Endometrial microvascular endothelial cells (primary cell): ENCODE results near the gene RSBN1. TPM values are rescaled to one million over a fixed set of nuclear protein-coding genes. Genes with fewer than 3 reads are reported as not detected.

Source experiments
- in situ Hi-C: cut with HindIII; loops from 2 replicates; pipeline ENCODE4 v1.10.0; 2017; ENCODE audit warnings: low sequenced_read_pairs, low pct_unique_long_range_greater_than_20kb; ENCODE audit errors: inconsistent ontology term
- total RNA-seq: library from RNA; depleted of rRNA; stranded (reverse); fragments of >200 nt; gene quantifications from one replicate; pipeline ENCODE4 v1.2.3, GENCODE V29; 2015; ENCODE audit errors: inconsistent ontology term

The RSBN1 gene
- total RNA-seq, 1 donor from 2014 or later = 8.9 TPM

DNA sequence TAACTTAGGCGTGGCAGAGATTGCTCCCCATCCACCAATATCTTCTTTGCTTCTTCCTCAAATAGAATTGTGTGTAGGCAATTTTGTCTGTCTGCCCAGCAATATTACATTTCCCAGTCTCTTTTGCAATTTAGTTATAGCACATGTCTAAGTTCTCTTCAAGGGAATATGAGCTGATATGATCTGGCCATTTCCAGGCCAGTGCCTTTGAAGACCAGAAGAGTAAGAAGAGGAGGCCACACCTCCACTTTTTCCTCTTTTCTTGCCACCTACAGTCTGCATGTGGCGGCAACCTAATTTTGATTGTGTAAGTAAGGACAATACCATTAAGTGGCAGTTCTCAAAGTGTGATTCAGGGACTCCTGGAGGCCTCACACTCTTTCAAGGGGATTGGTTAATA is 6.3 kb upstream of the RSBN1 start:
- in situ Hi-C loops = no loop called here

DNA sequence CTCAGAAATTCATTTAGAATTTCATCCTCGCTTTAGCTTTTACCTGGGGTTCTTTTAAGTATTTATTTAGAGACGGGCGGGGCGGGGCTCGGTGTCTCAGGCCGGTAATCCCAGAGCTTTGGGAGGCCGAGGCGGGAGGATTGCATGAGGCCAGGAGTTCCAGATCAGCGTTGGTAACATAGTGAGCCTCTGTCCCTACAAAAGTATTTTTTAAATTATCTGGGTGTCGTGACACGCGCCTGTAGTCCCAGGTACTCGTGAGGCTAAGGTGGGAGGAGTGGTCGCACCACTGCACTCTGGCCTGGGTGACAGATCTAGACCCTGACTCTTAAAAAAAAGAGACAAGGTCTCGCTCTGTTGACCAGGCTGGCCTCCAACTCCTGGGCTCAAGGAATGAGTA is 942 bp upstream of the RSBN1 start:
- in situ Hi-C loops = no loop called here

DNA sequence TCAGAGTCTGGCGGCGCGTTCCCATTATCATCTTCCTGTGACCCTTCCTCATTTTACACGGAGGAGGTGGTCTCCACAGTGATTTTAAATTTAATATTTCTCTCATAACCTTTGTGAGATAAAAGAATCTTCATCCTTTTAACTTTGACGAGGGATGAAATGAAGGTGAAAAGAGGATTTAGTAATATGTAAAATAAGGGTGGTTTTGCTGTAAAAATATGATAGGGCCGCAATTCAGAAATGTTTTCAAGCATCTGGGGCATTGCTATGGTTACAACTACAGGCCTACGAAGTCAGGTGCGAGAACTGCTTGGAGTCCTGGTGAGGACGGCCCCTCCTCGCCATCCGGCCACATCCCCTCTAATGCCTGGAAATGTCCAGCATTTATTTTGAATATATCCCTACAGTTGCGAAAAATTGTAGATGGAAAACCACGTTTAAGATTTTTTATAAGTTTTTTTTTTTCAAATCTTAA is 422 bp upstream of the RSBN1 start:
- in situ Hi-C loops = no loop called here

DNA sequence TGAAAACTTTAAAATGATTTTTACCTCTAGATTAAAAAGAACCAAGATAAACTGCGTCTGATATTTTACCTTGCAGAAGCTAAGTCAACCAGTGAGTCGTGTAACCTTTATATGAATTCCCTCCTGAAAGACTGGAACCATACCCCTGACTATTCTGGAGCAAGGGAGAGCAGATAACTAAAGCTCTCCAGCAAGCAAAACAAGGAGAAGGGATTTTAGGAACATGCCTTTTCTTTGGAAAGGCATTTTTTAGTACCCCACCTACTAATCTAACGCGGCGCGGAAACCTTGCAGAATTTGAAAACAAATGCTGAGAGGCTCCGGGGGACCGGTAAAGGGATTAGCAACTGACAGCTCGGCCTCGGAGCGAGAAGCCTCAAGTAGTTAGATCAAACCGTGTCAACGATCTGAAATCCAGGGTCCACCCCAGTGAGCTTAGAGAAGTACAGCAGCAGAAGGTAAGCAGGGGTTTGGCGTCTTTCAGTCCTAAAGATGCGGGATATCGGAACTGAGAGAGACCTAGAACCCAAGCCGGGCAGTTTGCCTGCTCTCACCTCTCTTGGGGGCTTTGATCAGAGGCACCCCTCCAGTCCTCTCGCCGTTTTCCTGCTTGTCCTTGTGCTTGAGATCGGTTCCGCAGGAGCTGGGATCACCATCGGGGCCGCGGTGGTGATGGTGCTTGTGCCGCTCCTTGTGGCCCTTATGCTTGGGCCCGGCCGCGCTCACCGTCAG is 954 bp downstream of the RSBN1 start:
- in situ Hi-C loops = no loop called here

DNA sequence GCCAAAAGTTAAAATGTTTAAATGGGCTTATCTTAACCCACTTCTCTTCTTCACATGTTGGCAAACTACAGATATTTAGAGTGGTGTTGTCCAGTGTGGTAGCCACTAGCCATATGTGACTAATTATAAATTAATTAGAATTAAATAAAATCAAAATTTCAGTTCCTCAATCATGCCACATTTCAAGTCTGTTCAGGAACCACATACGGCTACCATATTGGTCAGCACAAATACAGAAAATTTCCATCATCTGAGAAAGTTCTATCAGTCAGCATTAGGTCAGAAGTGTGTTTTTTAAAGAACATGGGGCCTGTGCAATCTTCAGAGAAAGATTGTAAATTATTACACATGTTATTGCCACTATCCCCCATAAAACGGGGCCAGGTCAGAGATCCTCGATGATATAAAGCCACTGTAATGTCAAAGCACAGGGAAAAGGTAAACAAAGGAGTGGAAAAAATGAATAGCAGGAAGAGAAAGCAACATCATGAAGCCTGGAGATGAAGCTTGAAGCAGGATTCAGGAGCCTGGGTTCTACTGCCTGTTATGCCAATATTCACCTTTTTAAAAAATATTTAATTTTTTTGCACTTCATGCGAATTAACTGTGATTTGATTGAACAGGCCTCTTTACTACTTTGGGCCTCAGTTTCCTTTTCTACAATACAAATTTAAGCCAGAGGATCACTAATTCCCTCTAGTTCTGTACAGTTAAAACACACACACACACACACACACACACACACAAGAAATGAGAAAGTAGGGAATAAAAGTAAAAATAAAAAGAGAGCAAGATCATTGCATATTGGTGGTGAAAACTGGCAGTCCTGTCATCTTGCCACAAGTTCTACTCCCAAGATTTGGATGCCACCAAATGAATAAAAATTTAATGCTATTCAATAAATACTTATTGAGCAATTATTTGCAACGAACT is 2.3 kb downstream of the RSBN1 start:
- in situ Hi-C loops = no loop called here

DNA sequence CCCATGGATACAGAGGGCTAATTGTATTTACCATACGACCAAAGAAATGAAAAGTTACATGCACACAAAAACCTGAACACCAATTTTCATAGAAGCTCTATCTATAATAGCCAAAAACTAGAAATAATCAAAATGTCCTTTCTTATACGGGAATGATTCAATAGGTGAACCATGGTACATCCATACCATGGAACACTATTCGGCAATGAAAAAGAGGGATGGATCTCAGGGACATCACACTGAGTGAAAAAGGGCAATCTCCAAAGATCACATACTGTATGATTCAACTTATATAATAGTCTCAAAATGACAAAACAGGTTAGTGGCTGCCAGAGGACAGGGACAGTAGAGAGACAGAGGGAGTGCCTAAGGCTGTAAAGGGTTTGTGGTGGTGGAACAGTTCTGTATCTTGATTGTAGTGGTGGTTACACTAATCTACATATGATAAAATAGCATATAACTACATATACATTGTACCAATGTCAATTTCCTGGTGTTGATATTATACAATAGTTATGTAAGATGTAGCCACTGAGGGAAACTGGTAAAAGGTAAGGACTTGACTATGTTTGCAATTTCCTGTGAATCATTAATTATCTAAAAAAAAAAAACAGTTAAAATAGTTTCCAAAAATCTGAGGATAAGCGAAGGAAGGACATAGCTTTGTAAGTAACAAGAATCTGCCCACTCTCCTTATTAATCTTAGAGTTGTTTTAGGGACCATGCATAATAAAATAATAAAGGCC is 3.7 kb downstream of the RSBN1 start:
- in situ Hi-C loops = no loop called here

DNA sequence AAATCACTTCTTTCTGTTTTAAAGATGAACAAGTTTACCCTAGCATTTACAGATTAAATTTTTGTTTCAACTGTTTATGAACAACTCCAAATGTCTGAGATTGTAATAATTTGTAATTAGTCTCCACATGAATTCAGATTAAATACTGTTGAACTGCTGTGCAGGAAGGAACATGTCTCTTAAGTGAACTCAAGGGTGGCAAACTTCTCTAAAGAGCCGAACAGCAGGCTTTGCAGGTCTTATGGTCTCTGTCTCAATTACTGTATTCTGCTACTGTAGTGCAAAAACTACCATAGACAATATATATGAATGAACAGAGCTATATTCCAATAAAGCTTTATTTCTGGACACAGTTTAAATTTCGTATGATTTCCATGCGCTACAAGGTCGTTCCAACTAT is 6.6 kb downstream of the RSBN1 start:
- in situ Hi-C loops = no loop called here

DNA sequence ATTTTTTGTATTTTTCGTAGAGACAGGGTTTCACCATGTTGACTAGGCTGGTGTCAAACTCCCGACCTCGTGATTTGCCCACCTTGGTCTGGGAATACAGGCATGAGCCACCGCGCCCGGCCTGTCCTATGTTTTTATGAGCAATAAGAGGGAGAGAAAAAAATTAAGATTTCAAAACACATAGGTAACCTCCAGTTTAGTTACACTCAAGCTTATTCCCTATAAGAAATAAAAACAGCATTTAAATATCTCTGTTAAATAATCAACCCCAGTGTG is 7.1 kb downstream of the RSBN1 start:
- in situ Hi-C loops = no loop called here

DNA sequence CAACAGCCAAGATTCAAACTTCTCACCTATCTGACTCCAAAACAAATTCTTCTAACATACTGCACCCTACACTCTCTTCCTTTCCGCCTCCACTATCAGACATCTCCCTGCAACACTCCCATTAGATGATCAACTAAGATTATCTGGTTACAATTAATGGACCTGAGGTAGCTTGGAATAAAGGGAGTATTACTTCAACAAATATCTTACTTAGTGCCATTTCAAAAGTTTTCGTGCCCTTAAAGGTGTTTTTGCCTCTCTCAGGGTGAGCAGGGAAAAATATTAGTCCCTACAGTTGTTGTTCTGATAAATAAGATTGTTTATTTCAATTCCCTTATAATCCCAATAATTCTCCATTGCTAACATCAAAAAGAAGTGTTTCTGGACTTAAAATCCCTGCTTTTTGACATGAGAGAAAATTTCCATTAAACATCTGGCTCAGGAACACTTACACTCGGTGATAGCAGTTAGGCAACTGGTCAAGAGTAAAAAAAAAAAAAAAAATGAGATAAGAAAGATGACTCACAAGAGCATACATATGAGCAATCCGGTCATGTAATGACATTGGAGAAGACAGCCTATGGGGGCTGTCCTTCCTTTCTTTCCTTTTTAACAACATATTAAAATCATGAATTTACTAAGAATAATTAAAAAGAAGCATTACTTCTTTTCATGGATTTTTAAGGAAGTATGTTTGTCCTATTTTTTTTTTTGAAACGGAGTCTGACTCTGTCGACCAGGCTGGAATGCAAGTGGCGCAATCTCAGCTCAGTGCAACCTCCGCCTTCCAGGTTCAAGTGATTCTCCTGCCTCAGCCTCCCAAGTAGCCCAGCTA is 7.6 kb downstream of the RSBN1 start:
- in situ Hi-C loops = no loop called here

DNA sequence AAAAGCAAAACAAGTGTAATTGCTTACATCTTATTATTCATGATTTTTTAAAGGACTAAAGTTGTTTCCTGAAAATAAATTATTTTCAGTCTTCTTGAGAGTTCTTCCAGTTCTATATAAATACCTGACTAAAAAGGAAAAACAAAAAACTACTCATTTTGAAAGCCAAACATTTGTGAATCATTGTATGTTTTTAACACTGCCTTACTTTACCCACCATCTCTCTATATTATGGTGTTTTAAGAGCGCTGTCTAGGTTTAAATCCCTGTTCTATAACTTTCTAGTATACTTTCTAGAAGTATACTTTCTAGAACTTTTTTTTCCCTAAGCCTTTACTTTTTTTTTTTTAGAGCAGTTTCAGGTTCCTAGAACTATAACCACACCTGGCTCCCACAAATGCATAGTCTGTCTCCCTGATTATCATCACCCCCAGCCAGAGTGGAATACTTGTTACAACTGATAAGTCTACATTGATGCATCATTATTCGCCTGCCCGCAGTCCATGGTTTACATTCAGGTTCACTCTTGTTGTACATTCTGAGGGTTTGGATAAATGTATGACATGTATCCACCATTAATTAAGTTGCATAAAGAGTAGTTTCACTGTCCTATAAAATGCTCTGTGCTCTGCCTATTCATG is 9.8 kb downstream of the RSBN1 start:
- in situ Hi-C loops = no loop called here

DNA sequence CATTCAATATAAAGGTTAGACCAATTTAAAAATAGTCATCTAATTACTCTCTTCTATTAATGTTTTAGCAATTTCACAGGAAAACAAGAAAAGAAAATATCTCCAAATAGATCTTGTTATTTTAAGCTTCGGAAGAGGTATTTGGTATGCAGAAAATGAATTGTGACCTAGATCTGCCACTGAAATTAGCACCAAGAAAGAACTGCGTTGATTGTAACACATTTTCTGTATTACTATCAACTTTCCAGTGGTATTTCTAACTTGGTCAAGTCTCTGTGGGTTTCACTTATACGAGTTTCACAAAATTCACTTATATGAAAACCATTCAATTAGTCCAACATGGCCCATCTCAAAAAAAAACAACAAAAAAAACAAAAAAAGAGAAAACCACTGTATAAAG is 11.8 kb downstream of the RSBN1 start:
- in situ Hi-C loops = no loop called here

DNA sequence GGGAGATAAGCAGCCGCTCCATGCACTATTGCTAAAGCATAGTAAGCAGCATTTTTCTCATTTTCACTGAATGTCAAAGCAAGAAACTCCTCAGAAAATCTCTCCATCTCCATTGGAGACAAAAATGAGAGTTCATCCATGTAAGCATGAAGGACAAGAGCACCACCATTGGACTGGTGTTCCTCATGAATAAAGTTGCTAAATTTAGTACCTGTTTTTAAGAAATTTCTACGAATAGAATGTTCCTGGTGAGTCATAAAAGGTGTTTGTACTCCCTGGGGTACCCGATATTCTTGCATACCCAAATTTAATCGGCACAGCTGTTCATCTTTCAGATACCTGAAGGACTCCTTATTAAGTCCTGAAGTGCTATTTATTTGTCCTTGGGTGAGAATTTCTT is 14.8 kb downstream of the RSBN1 start:
- in situ Hi-C loops = no loop called here

DNA sequence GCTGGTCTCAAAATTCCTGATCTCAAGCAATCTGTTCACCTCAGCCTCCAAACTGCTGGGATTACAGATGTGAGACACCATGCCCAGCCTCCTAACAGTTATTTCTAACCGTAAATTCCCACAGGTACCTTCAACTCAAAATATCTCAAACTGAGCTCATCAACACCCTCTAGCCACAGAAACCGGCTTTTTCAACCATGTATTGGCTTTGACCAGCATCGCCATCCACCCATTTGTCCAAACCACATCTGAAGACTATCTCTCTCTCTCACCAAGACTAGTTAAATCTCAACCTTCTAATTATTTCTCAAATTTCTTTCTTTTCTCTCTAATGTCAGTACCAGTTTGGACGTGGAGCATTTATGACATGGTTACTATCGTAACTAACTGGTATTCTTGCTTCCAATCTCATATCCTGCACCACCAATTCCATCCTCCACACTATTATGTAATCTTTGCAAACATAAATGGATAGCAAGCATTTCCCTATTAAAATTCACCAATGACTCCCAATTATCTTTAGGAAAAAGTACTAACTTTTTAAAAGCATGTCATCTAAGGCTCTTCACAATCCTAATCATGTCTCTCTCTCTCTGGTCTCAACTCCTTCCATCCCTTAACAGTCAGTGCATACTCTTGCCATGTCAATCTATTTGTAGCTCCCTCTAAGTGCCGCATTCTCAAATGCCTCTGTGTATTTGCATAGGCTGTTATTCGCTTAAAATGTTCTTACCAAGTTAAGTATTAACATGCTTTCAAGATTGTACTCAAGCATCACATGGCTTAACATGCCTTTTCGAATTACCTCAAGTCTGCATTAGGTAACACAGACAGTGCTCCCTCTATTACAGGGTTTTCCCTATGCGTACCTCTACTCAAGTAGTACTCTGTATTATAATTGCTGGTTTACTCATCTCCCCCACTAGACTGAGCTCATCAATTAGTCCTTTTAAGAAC is 18.1 kb downstream of the RSBN1 start:
- in situ Hi-C loops = no loop called here

DNA sequence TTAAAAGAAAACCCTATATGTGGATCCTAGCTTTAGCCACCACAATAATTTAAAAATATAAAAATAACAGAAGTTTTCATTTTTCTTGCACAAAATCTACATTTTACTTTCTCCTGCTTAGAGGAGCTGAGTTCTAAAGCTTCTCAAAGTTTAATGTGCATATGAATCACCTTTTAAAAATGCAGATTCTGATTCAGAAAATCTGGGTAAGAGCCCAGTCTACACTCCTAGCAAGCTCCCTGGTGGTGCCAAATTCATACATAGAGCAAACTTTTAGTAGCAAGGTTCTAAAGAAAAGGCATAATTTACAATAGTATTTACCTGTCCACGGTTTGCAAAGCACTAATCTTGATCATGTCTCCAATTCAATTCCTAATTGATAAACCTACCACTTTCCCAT is 19.3 kb downstream of the RSBN1 start:
- in situ Hi-C loops = no loop called here

DNA sequence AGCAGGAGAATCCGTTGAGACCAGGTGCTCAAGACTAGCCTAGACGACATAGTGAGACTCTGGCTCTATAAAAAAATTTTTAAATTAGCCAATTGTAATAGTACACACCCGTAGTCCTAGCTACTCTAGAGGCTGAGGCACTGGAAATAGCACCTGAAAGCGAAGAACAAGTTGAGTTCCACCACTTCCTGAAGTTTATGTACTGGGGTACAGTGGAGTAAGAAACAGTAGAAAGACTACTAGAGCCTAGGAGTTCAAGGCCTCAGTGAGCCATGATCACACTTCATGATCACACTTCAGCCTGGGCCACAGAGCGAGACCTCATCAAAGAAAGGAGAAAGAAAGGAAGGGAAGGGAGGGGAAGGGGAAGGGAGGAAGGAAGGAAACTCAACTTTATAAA is 19.8 kb downstream of the RSBN1 start:
- in situ Hi-C loops = no loop called here

DNA sequence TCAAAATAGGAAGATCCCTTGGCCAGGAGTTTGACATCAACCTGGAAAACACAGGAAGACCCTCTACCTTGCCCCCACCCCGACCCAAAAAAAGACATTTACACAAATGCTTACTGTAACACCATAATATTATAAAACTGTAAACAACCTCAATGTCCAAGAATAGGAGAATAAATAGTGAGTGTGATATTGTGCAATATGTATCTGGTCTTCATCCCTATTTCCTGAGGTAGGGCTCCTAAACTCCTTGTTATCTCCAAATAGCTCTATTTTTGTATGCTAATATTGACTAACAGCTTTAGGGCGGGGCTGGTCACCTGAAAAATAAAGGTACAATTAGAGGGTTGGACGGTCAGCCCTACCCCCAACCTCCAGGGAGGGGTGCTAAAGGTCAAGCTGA is 23.5 kb downstream of the RSBN1 start:
- in situ Hi-C loops = no loop called here

DNA sequence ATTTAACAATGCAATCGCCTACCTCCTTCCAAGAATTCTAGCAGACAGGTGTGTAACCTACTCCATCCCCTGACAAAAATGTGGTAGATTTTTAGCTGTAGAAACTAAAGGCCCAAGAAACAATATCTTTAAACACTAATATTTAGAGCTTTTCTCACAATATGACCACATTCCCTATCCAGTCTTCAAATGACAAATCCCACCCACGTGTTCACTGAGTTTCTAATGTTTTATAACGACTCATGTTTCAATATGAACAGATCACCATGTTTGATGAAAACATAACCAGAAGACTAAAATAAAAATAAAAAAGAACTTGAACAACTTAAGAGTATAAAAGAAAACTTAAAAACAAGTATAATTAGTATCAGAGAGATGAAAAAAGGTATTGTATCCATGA is 24.6 kb downstream of the RSBN1 start:
- in situ Hi-C loops = no loop called here
